ENCODE data around the gene TSHB. TPM values are rescaled to one million over a fixed set of nuclear protein-coding genes. Genes with fewer than 3 reads are reported as not detected.

Gene TSHB
- not detected for total RNA-seq (2021; ENCODE audit: unreplicated experiment)
- polyA plus RNA-seq (2012): not detected in 2 replicates
- Bru-seq, nascent RNA: not detected
- not detected for BruChase-seq, experiment 1, labeled RNA remaining after a 6-hour chase
- BruChase-seq, experiment 2, labeled RNA remaining after a 2-hour chase: not detected
- long read RNA-seq: 0 reads

DNA sequence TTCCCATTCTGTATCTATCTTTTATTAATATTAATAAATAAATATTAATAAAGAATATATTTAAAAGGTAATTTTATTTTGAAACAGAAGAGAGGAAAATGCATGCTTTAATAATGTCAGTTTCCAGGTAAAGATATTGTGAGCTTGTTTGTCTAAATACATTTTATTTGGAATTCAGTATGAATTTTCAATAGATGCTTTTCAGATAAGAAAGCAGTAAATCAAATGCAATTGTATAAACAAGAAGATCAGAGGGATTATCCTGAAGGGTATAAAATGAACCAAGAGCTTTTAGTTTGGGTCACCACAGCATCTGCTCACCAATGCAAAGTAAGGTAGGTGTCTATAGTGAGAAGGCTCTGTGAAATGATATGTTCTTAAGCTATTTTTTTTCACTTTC lies at the start of gene TSHB:
Gene TSHB, plus strand, starts transcription at position 301 of the 400 bp plus-strand sequence. CDS start 3,537 bp downstream, outside the sequence.
- Histone ChIP-seq H3K9me3 (ENCODE audit: control insufficient read depth in 1 of 2, insufficient read depth in 1 of 2, low read depth in 1 of 2, low read length in 2 of 2) (no peaks in the 10 kb centered on the region), H3K9me2 (ENCODE audit: insufficient read depth) (no peaks in the 10 kb centered on the region)
- CTCF ChIA-PET: no interaction called here

DNA sequence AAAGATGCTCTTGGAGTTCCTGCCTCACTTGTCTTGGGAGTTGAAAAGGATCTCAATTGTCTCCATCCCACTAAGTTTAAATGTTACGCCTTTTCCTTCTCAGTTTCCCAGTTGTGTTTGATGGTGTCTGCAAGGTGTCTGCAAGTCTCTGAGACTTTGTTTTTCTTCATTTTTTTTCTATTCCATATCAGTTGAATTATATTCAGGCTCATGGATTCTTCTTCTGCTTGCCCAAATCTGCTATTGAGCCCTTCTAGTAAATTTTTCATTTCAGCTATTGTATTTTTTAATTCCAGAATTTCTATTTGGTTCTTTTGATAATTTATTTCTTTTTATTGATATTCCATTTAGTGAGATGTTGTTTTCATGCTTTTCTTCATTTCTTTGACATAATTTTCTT lies 47.4 kb upstream of the TSHB start:
- H3K4me2 ChIP-seq (ENCODE audit: low read length): no peak overlapping the region
- intact Hi-C loops (cut with micrococcal nuclease): no loop called here
- H3K27me3 ChIP-seq (ENCODE audit: insufficient read depth, low read length): no peaks in the 10 kb centered on the region
- ChIA-PET RAD21 (ENCODE audit: low non-redundant PET in 1 of 2, low total read pairs in 2 of 2, uncharacterized antibody in 2 of 2, unreplicated experiment in 2 of 2) (no interaction called here), POLR2A (no interaction called here), CTCF (no interaction called here)
- no peaks in the 10 kb centered on the region for H3K36me3 ChIP-seq (ENCODE audit: control insufficient read depth in 1 of 2, insufficient read depth in 2 of 2, low read length in 2 of 2)
- no peak overlapping the region for H2AFZ ChIP-seq (ENCODE audit: low read depth, low read length, poor library complexity, severe bottlenecking)
- H3K9ac ChIP-seq (ENCODE audit: low read length): no peak overlapping the region
- no peaks in the 10 kb centered on the region for H3K4me1 ChIP-seq (ENCODE audit: control insufficient read depth in 1 of 2, insufficient read depth in 2 of 2, low read length in 2 of 2)
- H3K4me3 ChIP-seq (replicated peaks in 1 of 2; ENCODE audit: low read depth in 1 of 2, low read length in 2 of 2): no peak overlapping the region
- H3K79me2 ChIP-seq (ENCODE audit: insufficient read depth, low read length): no peaks in the 10 kb centered on the region
- H3K27ac ChIP-seq (ENCODE audit: low read depth, low read length): no peak overlapping the region
- H4K20me1 ChIP-seq (ENCODE audit: insufficient read depth): no peaks in the 10 kb centered on the region
- BruUV-seq (replicated peaks): no TSS peak
- H3K9me2 ChIP-seq (ENCODE audit: insufficient read depth): no peaks in the 10 kb centered on the region
- peaks cover 0 to 5% of the 10 kb centered on the region in 2 experiments; a peak in 2 of 4 replicates for H3K9me3 ChIP-seq (ENCODE audit: control insufficient read depth in 1 of 2, insufficient read depth in 1 of 2, low read depth in 1 of 2, low read length in 2 of 2)
- DNase-seq (ENCODE audit: low read depth, low spot score): no peak
- ATAC-seq: no peak
- TF ChIP-seq REST (IDR thresholded peaks at IDR 0.05; ENCODE audit: low read depth) (no peak), RAD21 (IDR thresholded peaks at IDR 0.05; ENCODE audit: low read depth) (no peak), ELF1 (IDR thresholded peaks at IDR 0.05; ENCODE audit: borderline replicate concordance, low read depth) (no peak), FOSL1 (IDR thresholded peaks at IDR 0.05; ENCODE audit: low read depth) (no peak), ATF3 (IDR thresholded peaks at IDR 0.05) (no peak), EZH2phosphoT487 (IDR thresholded peaks at IDR 0.05; ENCODE audit: borderline replicate concordance) (no peak), EGR1 (IDR thresholded peaks at IDR 0.05; ENCODE audit: low read depth) (no peak), CBX3 (IDR thresholded peaks at IDR 0.05; ENCODE audit: low read depth) (no peak), EZH2 (IDR thresholded peaks at IDR 0.05) (no peak), ZFX (IDR thresholded peaks at IDR 0.05) (no peak), ZBTB33 (IDR thresholded peaks at IDR 0.05; ENCODE audit: extremely low read depth, insufficient replicate concordance, low read length) (no peak), MAX (IDR thresholded peaks at IDR 0.05) (no peak), ZNF274 (IDR thresholded peaks at IDR 0.05; ENCODE audit: low read depth, low read length) (no peak), SRF (IDR thresholded peaks at IDR 0.05; ENCODE audit: low read depth) (no peak), JUND (IDR thresholded peaks at IDR 0.05) (no peak)

More for the DNA sequence above, at the start of gene TSHB:
- DNase-seq (ENCODE audit: low read depth, low spot score): no peak
- no peaks in the 10 kb centered on the region for H4K20me1 ChIP-seq (ENCODE audit: insufficient read depth)
- no peak within 1 kb of the TSS for H3K9ac ChIP-seq (ENCODE audit: low read length)
- no peak within 1 kb of the TSS for H3K4me2 ChIP-seq (ENCODE audit: low read length)
- H3K27me3 ChIP-seq (ENCODE audit: insufficient read depth, low read length): no peaks in the 10 kb centered on the region
- no peaks in the 10 kb centered on the region for H3K4me1 ChIP-seq (ENCODE audit: control insufficient read depth in 1 of 2, insufficient read depth in 2 of 2, low read length in 2 of 2)
- no TSS peak for BruUV-seq (replicated peaks)
- no peak within 1 kb of the TSS for H3K27ac ChIP-seq (ENCODE audit: low read depth, low read length)
- H3K36me3 ChIP-seq (ENCODE audit: control insufficient read depth in 1 of 2, insufficient read depth in 2 of 2, low read length in 2 of 2): no peaks in the 10 kb centered on the region
- intact Hi-C loops (cut with micrococcal nuclease): no loop called here
- no peaks in the 10 kb centered on the region for H3K79me2 ChIP-seq (ENCODE audit: insufficient read depth, low read length)
- no peak for ATAC-seq
- ChIA-PET POLR2A (no interaction called here), RAD21 (ENCODE audit: low non-redundant PET in 1 of 2, low total read pairs in 2 of 2, uncharacterized antibody in 2 of 2, unreplicated experiment in 2 of 2) (no interaction called here)
- no peak within 1 kb of the TSS for H2AFZ ChIP-seq (ENCODE audit: low read depth, low read length, poor library complexity, severe bottlenecking)
- no peak for TF ChIP-seq CEBPB (IDR thresholded peaks at IDR 0.05; ENCODE audit: low read depth)
- no peak within 1 kb of the TSS for H3K4me3 ChIP-seq (replicated peaks in 1 of 2; ENCODE audit: low read depth in 1 of 2, low read length in 2 of 2)

All from HCT116 (cell line).